HL-60/S4 (cell line): Measurements from ENCODE around the gene SEC62.

Source experiments
- in situ Hi-C: fragments of 300-500 bp; cut with MboI; formaldehyde crosslinking; loops from 2 replicates; pipeline ENCODE4 v1.14.3; 2022; ENCODE audit warnings: low sequenced_read_pairs

SEC62 gene

DNA sequence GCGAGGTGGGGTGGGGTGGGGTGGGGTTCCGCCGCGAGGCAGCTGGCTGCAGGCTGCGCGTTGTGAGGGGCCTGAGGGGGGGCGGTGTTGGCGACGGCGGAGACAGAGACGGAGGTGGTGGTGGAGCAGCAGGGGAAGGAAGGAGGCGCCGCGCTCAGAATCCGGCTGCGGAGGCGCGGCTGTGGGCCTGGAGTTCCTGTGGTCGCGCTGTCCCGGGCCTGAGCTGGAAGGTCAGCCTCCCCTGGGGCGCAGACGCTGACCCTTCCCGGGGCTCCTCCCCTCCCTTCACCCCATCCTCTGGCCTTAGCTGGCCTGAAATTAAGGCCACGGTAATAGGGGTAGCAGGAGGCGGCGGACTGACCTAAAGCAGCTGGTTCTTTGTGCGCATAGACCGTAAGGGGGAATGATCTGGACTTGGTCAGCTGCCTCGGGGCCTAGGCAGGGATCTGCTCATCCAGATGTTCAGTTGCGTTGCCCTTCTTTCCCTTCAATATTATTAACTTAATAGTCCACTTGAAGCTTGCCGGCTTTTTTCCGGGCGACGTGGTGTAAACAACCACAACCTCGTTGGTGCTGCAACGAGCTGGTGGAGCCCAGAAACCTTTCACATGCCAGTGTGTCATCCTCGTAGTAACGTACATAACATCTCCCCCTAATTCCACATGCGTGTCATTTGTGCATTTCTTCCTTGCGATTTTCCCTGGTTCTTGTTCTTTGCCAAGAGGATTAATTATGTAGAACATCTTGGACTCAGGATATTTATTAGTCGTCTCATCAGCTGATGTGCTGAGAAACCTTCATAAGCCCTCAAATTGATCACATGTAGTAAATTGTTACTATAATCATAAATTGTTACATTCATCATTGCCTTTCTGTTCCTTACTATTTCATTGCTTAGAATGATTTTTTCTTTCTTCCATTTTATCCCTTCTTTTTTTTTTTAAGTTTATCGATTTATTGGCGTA lies 626 bp downstream of the SEC62 start:
- in situ Hi-C loops, result no loop called here

DNA sequence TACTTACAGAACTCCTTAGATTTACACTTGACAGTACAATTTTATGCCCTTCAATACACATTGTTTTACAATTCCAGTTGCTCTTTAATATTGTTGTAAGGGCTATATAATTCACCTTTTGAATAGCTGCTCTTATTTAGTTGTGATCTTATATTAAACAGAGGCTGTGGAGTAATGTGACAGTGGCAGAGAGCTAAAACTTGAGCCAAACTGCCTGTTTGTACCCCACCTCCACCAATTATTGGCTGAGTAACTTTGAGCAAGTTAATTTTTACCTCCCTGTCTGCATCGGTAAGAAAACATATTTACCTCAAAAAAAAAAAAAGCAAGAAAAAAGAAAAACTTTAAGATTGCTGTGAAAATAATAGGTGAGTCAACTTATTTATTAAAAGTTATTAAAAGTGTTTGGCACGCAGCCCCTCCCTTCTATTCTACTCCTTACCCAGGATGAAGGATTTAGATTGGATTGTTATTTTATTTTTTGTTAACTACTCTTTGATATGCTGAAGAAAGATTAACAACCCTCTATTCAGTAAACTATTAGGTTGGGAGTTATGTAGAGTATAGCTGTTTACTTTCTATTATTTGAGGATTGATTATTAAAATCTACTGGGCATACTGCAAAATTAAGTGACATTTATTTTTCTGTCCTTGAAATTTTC lies 1.7 kb downstream of the SEC62 start:
- in situ Hi-C loops, result no loop called here

DNA sequence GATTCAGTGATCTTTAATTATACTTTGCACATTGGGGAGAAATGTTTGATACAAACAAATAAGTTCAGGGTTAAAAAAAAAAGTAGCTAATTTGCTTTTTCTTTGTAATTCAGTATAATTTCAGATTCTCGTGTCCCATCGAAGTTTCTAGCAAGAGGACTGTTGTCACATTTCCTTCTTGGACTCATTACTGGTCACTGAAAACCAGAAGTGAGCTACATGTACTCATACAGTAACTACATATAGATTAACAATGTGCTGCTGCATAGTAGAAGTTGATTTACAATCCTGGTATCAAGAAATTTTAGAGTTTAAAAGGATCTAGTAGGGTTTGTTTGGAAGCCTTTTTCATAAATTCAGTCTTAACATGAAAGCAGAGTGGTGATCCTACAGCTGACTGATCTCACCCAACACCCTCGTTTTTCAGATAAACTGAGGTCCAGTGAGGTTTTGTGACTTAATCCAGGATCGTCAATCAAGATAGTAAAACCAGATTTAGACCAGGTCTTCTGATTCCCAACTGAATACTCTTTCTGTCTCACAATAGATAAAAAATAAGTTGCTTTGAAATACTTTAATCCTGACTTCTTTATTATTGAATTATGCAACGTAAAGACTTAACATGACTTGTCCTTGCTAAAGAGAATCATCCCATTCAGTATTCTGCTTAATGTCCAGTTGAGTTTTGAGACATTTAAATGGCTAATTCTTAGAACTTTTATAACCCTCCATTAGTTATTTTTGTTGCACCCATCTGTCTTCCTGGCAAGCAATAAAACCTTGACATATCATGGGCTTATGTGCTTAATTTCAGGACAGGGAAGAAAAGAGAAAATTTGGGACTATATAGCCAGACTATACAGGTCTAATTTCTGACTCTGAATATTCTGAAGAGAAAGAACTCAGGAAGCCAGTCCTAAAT lies 2.8 kb downstream of the SEC62 start:
- in situ Hi-C loops, result no loop called here

DNA sequence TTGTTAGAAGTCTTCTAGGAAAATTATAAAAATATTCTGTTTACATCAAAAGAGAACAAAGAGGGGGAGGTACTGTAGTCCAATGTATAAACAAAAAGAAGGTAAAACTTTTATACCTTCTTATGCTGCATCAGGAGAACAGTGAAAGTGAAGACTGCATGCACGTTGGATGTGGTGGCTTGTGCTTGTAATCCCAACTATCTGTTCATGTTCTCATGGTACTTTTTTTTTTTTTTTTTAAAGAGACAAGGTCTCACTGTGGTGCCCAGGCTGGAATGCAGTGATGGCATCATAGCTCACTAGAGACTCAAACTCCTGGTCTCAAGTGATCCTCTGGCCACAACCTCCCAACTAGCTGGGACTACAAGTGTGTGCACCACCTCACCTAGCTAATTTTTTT lies 4.2 kb downstream of the SEC62 start:
- in situ Hi-C loops, result no loop called here

DNA sequence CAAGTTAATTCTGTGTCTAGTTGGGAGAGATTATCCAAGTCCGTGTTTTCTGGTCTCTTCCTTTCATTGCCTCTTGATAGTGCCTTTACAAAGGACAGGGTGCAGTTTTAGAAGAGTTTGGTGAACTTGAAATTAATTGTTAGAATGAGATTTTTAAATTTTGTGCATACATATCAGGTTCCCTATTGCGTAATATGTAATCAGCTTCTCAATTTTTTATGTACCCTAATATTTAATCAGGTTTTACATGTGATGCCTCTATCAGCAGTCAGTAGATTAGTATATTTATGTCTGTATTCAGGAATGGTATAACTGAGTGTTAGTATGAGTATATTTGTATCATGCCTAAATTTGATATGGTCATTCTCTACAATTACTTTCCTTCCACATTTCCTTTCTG lies 4.9 kb downstream of the SEC62 start:
- in situ Hi-C loops, result no loop called here

DNA sequence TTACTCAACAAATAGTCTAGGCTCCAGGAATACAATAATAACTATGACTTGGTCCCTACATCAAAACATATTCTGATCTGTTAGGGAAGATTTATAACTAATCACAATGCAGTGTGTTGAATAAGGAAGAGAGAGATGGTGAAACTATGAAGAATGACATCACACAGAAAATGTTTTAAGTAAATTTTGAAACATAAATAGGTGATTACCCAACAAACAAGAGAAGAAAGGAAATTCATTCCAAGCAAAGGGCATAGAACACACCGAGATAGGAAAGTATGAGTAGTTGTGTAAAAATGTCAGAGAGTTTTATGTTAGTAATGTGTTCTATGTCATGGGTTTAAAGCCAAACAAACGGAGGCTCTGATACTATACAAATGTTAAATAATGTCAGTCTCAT lies 13.4 kb downstream of the SEC62 start:
- in situ Hi-C loops, result no loop called here

DNA sequence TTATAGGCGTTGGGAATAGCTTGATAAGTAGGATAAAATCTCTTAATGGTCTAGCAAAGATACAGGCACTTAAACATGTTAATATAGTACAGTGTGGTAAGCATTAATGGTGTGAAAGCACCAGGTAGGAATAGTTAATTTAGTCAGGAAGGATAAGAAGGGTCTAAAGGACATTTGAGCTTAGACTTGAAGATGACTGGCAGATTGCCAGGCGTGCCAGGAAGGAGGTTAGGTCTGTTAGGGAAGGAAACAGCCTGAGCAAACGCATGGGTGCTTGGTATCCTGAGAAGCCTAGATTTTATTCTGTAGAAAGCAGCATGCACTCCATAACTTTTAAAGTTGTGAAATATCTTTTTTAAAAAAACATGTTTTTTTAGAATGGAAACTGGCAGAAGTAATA lies 17.7 kb downstream of the SEC62 start:
- in situ Hi-C loops, result no loop called here

DNA sequence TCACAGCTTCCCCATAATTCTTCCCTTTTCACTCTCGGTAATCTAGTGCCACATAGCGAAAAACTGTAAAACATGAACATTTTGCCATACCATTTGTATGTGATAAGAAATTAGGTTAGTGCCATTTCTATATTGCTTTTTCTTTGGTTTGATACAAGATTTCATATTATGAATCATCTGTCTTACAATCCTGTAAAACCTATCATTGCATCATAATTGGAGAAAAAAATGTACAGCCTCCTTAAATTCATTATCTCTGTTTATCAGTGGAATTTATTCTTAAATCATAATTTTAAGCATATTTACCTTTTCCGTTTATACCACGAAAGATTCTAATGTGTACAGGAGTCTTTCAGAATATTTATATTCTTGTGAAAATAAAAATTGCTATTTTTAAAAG lies 23.8 kb downstream of the SEC62 start:
- in situ Hi-C loops, result no loop called here

DNA sequence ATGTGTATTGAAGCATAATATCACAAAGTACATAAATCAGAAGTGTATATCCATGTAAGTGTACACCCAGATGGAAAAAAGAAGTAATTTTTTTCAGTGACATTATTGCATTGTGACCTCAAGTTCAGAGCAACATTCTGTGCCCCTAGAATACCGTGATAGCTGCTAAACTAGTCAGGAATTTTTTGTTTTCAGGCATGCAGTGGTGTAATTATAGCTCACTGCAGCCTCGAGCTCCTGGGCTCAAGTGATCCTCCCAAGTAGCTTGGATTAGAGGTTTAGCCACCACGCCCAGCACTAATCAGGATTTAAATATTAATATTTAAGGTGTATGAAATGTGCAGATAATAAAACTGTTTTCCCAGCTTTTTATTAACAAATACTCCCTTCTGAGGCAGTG lies 25.5 kb downstream of the SEC62 start:
- in situ Hi-C loops, result no loop called here

DNA sequence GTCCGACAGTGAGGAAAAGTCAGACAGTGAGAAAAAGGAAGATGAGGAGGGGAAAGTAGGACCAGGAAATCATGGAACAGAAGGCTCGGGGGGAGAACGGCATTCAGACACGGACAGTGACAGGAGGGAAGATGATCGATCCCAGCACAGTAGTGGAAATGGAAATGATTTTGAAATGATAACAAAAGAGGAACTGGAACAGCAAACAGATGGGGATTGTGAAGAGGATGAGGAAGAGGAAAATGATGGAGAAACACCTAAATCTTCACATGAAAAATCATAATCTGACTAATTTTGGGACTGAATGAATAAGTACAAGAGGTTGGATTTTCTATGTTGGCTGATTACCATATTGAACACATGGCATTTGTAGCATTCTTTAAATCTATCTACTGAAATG lies 26.2 kb downstream of the SEC62 start:
- in situ Hi-C loops, result no loop called here

DNA sequence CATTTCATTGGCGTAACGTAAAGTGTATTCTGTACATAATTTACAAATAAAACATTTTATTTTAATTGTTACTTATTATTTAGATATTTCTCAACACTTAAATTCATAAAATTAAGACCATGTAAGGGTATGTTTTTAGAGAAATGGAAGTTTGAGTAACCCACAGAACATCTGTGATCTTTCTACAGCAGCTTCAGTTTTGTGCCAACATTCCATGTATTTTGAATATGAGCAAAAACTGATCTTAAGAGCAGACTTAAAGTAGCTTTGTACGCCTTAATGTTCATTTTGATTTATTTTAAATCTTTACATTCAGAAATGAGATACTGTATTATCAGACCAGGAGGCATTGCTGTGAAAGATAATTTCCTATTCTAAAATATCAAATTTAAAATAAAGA lies 27.2 kb downstream of the SEC62 start:
- in situ Hi-C loops, result no loop called here

DNA sequence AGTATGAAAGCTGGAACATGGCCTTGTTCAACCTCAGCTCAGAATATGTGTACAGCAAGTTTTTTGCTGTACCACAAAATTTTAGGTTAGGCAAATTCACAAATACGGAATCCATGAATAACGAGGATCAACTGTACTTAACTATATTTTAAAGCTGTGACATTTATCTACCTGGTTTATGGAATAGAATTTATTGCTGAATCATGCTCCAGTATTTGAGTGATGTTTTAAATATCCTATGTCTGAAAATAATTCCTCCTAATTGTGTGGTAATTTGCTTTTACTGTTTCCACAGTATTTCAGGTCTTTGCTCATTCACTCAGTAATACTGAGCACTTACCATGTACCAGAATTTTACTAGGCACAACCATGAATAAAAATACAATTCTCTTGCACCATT lies 29.5 kb downstream of the SEC62 start:
- in situ Hi-C loops, result no loop called here

DNA sequence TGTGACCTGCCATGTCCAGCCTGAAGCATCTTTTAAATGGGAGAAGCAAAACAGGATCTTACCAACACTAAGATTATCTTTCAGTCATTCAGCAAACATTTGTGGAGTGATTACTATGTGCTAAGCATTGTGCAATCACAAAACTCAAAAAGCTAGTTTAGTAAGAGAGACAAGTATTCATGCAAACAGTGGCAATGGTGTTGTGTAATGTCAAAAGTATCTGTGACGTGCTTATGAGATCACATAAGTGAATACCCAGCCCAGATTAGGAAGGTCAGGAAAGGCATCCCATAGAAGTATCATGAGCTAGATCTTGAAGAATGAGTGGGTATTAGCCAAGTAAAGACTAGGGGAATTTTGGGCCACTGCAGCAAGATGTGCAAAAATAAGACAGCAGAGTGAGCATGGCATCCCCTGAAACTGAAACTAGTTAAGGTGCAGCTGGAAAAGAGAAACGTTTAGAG lies 32.1 kb downstream of the SEC62 start:
- in situ Hi-C loops, result no loop called here

DNA sequence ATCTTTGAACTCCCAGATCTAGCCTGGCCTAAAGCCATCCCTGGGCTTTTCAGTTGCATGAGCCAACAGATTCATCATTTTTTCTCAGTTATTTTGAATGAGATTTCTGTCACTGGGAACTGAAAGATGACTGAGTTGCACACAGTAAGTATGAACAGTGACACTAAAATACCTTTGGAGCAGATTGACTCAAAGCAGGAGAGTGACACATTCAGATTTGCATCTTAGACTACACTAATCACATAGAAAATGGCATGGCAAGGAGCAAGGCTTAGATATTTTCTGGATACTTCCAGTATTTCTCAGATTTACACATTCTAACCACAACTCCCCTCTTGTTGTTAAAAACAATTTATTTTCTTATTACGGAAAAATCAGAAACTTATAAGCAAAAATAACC lies 32.8 kb downstream of the SEC62 start:
- in situ Hi-C loops, result no loop called here

DNA sequence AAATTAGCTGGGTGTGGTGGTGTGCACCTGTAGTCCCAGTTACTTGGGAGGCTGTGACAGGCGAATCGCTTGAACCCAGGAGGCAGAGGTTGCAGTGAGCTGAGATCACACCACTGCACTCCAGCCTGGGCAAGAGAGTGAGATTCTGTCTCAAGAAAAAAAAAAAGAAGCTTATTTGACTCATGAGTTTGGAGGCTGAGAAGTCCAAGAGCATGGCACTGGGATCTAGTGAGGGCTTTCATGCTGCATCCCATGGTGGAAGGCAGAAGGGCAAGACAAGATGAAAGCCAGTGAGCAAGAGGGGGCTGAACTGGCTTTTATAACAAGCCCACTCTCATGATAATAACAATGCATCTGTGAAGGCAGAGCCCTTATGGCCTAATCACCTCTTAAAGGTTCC lies 33.4 kb downstream of the SEC62 start:
- in situ Hi-C loops, result no loop called here

DNA sequence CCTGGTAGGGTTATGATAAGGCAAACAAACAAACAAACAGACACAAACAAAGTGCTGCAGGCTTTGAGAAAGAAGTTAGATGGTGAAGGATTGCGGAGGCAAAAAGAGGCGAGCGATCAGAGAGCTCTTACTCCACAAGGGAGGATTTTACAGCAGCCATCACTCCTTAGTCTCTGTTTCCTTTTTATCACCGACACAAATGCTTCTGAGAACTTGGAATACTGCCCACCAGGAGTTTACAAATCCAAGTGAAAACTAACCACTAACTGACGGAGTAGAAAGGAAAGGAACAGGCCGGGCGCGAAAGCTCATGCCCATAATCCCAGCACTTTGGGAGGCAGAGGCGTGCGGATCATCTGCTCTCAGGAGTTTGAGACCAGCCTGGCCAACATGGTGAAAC lies 35.6 kb downstream of the SEC62 start:
- in situ Hi-C loops, result no loop called here

DNA sequence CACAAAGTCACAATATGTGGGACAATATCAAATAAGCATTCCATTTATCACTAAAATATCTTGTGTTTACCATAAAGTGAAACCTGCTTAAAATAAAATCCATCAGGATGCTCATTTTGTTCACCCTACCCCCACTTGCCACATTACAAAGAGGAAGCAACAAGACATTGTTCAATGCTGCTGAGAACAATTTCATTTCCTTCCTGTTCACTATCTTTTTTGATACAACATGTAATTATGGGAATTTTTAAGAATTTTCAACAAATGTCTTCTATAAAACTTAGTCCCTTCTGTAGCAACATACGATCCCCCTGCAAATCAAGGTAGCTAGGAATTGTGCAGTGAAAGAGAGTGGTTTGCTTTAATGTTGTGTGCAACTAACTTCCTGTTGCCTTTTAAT lies 36.3 kb downstream of the SEC62 start:
- in situ Hi-C loops, result no loop called here

DNA sequence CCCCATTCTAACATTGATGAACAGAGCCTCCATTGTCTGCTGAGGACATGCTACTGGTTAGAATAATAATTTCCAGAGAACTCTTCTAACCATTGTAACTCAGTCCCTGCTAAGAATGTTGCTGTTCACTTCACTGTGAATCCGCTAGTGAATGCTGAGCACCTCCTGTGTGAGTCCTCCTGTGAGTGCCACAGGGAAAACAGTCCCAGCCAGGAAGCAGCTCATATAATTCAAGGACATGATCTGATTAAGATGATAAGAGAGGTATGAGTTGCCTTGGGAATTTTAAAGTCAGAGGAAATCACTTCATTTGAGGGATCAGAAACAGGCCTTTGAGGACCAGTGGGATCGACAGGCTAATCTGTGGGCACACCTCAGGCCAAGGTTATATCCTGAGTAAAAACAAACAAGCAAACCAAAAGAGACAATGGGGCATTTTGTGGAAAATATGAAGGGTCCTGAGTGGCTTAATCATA lies 37.3 kb downstream of the SEC62 start:
- in situ Hi-C loops, result no loop called here

DNA sequence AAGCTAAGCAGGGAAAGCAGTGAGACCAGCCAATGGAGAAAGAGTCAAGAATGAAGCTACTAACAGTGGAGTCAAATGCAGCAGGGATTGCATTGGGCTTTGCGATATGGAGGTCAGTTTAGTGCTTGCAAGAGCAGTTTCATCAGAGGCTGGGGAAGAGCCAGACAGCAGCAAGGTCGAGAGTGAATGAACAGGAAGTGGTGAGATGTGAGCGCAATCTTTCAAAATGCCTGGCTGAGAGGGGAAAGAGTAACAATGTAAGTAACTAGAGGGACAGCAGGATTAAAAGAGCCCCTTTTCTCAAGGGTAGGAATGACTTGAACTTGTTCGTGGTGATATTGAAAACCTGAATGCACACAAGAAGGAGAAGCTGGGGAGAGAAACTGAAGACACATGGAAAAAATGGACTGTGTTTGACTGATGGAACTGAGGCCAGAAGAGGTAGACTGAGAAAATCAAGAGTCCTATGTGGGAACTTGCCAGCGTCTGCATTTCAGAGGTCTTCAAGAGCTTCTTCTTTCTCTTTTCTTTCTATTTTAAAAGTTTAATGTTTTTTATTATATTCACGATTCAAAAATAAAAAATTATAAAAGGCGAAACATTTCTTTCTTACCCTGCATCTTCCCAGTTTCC lies 40.5 kb downstream of the SEC62 start:
- in situ Hi-C loops, result no loop called here

DNA sequence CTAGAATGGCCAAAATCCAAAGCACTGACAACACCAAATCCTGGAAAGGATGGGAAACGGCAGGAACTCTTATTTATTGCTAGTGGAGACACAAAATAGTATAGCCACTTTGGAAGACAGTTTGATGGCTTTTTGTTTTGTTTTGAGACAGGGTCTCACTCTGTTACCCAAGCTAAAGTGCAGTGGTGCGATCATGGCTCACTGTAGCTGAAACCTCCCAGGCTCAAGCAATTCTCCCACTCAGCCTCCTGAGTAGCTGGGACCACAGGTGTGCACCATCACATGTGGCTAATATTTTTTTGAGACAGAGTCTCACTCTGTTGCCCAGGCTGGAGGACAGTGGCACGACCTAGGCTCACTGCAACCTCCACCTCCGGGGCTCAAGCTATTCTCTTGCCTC lies 43.9 kb downstream of the SEC62 start:
- in situ Hi-C loops, result no loop called here
